Sigmoid colon (tissue), 4 donors: ENCODE measurements around the gene HHAT.

Experiments
- POLR2A ChIP-seq, 2 donors: fragments of 450-650 bp; IDR thresholded peaks; one replicate each; pipeline ENCODE4 v1.6.1; 2016; ENCODE audit warnings: antibody characterized with exemption in 2 of 2, mild to moderate bottlenecking in 2 of 2, moderate library complexity in 2 of 2
- POLR2AphosphoS5 ChIP-seq, 4 donors: sonication (generic); formaldehyde crosslinking; IDR thresholded peaks; one replicate each; pipeline ENCODE4 v1.6.1; 2017; ENCODE audit warnings: antibody characterized with exemption in 4 of 4

DNA sequence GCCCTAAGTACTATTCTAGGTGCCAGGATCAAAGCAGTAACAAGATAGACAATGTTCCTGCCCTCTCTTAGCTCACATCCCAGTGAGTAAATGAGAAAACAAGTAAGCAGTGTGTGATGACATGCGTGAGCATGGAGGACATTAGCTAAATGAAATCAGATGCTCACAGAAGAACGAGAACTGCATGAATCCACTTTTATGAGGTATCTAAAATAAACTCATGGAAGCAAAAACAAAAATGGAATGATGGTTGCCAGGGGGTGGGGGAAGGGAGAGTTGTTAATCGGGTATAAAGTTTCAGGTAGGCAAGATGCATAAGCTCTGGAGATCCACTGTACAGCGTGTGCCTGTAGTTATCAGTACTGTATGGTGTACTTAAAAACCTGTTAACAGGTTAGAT lies 195.1 kb downstream of the HHAT start:
- TF ChIP-seq POLR2AphosphoS5 (IDR thresholded peaks at IDR 0.05), result no peak
- no peak for TF ChIP-seq POLR2A (IDR thresholded peaks at IDR 0.05)
